Thoracic aorta (tissue), 2 donors: Measurements from ENCODE around the gene OR52E4. TPM values are rescaled to one million over a fixed set of nuclear protein-coding genes. Genes with fewer than 3 reads are reported as not detected.

Experiments used
- ATAC-seq: fragments of 150-250 bp; one replicate; pipeline ENCODE4 v1.8.0; 2017; ENCODE audit warnings: low read depth; ENCODE audit not compliant: insufficient number of reproducible peaks, low FRiP score
- DNase-seq: peaks from one replicate; pipeline ENCODE4 v3.0.0-alpha.2; 2020; ENCODE audit warnings: low spot score
- H3K27ac ChIP-seq, 2 donors: fragments of 200-600 bp; sonication (generic); 1 replicate in 1 of 2; 2 replicates in 1 of 2; pipeline ENCODE4 v1.5.1; 2016; ENCODE audit warnings: mild to moderate bottlenecking in 2 of 2, moderate library complexity in 2 of 2
- H3K27me3 ChIP-seq: fragments of 200-600 bp; sonication (generic); replicated peaks from 2 replicates; pipeline ENCODE4 v1.6.0; 2016; ENCODE audit warnings: mild to moderate bottlenecking; ENCODE audit not compliant: insufficient read depth
- H3K36me3 ChIP-seq: fragments of 200-600 bp; sonication (generic); one replicate; pipeline ENCODE4 v1.5.1; 2016
- H3K4me1 ChIP-seq, 2 donors: fragments of 200-600 bp; sonication (generic); 1 replicate in 1 of 2; 2 replicates in 1 of 2; pipeline versions ENCODE4 v1.5.1 to v1.6.0; 2016; ENCODE audit warnings: low read depth in 2 of 2, mild to moderate bottlenecking in 1 of 2; ENCODE audit not compliant: control insufficient read depth in 1 of 2
- H3K4me3 ChIP-seq: fragments of 200-600 bp; sonication (generic); 2 replicates; pipeline ENCODE4 v1.5.1; 2016; ENCODE audit warnings: mild to moderate bottlenecking
- H3K9me3 ChIP-seq: fragments of 200-600 bp; sonication (generic); 2 replicates; pipeline ENCODE4 v1.5.1; 2016
- total RNA-seq, 2 donors: library from RNA; depleted of rRNA; stranded (reverse); fragments of >200 nt; gene quantifications; one replicate each; pipeline versions ENCODE4 v1.1.0 to v1.2.3, GENCODE V29; 2016
- TF ChIP-seq, protein P1 (sequence below): fragments of 200-600 bp; sonication (generic); IDR thresholded peaks from one replicate; pipeline ENCODE4 v1.5.1; 2019; ENCODE audit warnings: antibody characterized with exemption

The OR52E4 gene
- total RNA-seq, result not detected

DNA sequence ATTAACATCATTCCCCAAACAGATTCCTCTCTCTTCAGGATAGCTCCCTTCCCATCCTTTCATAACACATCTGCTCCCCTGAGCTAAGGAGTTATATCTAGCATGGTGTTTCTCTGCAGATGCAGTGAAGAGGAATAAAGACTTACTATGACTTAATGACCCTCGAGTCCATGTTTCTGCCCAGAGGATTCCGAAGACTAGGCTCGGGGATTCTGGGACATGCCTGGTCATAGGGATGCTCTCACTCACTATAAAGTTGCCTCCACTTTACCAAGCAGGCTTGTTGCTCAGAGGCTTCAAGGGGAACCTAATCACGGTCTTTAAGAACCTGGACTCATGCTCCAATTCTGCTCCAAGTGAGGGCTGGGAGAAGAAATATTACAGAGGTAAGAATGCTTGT is at the start of gene OR52E4:
Gene OR52E4 (plus strand): TSS at position 301 of the 400 bp plus-strand sequence. CDS start 3,664 bp downstream, outside the sequence.
- ATAC-seq, result no peak
- Histone ChIP-seq H3K9me3 (no peaks in the 10 kb centered on the region), H3K27ac (no peak within 1 kb of the TSS), H3K4me1 (no peaks in the 10 kb centered on the region), H3K27me3 (no peaks in the 10 kb centered on the region), H3K4me3 (no peak within 1 kb of the TSS), H3K36me3 (no peaks in the 10 kb centered on the region)
- TF ChIP-seq, protein P1, sequence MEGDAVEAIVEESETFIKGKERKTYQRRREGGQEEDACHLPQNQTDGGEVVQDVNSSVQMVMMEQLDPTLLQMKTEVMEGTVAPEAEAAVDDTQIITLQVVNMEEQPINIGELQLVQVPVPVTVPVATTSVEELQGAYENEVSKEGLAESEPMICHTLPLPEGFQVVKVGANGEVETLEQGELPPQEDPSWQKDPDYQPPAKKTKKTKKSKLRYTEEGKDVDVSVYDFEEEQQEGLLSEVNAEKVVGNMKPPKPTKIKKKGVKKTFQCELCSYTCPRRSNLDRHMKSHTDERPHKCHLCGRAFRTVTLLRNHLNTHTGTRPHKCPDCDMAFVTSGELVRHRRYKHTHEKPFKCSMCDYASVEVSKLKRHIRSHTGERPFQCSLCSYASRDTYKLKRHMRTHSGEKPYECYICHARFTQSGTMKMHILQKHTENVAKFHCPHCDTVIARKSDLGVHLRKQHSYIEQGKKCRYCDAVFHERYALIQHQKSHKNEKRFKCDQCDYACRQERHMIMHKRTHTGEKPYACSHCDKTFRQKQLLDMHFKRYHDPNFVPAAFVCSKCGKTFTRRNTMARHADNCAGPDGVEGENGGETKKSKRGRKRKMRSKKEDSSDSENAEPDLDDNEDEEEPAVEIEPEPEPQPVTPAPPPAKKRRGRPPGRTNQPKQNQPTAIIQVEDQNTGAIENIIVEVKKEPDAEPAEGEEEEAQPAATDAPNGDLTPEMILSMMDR, result no peak
- DNase-seq, result no peak

DNA sequence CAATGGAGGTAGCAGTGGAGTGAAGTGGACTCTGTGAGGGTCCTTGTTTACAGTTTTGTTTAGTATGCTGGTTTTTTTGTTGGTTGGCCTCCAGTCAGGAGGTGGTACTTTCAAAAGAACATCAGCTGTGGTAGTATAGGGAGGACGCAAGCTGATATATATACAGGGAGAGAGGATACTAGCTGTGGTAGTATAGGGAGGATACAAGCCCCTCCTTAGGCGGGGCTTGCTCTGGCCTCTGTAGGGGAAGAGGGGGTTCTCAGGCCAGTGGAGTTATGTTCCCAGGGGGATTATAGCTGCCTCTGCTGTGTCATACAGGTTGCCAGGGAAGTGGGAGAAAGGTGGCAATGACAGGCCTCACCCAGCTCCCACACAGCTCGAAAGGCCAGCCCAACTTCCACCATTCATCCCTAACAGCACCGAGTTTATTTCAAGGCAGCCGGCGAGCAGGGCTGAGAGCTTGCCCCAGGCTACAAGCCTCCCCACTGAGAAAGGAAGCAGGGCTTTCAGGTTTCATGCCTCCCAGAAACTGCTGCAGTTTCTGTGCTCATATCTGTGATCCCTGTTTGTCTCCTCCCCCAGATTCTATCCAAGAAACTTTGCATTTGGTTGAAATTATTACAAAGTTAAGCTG is 49.1 kb upstream of the OR52E4 start:
- Histone ChIP-seq H3K4me1 (no peaks in the 10 kb centered on the region), H3K9me3 (no peaks in the 10 kb centered on the region), H3K27ac (no peak overlapping the region), H3K27me3 (no peaks in the 10 kb centered on the region), H3K36me3 (no peaks in the 10 kb centered on the region), H3K4me3 (no peak overlapping the region)
- no peak for ATAC-seq
- DNase-seq, result no peak
- TF ChIP-seq, protein P1, result no peak

DNA sequence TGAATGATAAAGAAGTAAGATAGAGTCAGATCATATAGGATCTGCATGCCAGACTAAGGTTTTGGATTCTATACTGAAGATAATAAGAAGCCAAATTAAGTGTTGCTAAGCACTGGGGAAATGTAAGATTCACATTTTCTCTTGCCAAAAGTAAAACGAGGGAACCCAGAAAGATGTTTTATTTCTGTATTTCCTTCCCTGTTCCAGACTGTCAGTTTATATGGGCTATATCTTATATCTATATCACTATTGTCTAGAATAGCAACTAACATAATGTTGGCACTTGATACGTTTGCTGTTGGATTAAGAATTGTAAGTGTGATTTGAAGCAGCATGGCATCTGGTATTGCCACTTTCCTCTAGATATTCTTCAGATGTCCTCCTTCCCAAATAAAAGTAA is 47.0 kb upstream of the OR52E4 start:
- no peak for ATAC-seq

DNA sequence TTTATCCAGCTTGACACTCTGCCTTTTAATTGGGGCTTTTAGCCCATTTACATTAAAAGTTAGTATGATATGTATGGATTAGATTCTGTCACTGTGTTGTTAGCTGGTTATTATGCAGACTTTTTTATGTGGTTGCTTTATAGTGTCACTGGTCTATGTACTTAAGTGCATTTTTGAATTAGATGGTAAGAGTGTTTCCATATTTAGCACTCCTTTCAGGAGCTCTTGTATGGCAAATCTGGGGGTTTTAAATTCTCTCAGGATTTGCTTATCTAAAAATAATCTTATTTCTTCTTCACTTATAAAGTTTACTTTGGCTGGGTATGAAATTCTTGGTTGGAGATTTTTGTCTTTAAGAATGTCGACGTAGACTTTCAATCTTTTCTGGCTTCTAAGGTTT is 42.7 kb upstream of the OR52E4 start:
- no peaks in the 10 kb centered on the region for H3K27me3 ChIP-seq
- no peaks in the 10 kb centered on the region for H3K9me3 ChIP-seq
- H3K4me1 ChIP-seq, result no peaks in the 10 kb centered on the region
- TF ChIP-seq, protein P1, result no peak
- no peak overlapping the region for H3K27ac ChIP-seq
- DNase-seq, result no peak
- H3K36me3 ChIP-seq, result no peaks in the 10 kb centered on the region
- no peak for ATAC-seq
- H3K4me3 ChIP-seq, result no peak overlapping the region

More for the DNA sequence above, 47.0 kb upstream of the OR52E4 start:
- H3K4me3 ChIP-seq, result no peak overlapping the region
- TF ChIP-seq, protein P1, result no peak
- DNase-seq, result no peak
- H3K9me3 ChIP-seq, result no peaks in the 10 kb centered on the region
- no peaks in the 10 kb centered on the region for H3K27me3 ChIP-seq
- H3K36me3 ChIP-seq, result no peaks in the 10 kb centered on the region
- H3K27ac ChIP-seq, result no peak overlapping the region
- no peaks in the 10 kb centered on the region for H3K4me1 ChIP-seq

DNA sequence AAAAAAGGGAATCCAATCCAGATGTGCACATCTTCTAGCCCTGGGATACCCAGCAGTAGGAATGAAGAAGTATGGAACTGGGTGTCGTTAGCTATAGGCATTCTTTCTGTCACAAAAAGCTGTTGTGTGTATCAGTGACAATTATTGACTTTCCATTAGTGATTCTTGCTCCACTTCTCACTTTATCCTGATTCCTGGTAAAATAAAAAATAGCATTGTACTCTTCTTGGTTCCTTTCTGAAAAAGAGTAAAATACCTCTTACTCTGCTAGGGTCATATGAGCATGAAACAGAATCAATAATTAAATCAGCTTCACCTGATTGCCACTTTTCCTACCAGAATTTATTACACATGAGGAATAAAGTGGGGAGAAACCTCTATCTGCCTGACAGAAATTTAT is 38.6 kb upstream of the OR52E4 start, which contains the start of gene OR52E6:
Gene OR52E6 (minus strand): TSS at position 101 of the 400 bp plus-strand sequence. CDS start 0 bp downstream, at position 101.
- DNase-seq (no peak), ATAC-seq (no peak)
- Histone ChIP-seq H3K27ac (no peak within 1 kb of the TSS), H3K9me3 (no peaks in the 10 kb centered on the region), H3K27me3 (no peaks in the 10 kb centered on the region), H3K36me3 (no peaks in the 10 kb centered on the region), H3K4me3 (no peak within 1 kb of the TSS), H3K4me1 (no peaks in the 10 kb centered on the region)
- TF ChIP-seq, protein P1, result no peak
